ENCODE data around the gene RFNG.

Gene RFNG

GRCh38 chr17:82028966-82029365, 22.6 kb downstream of the RFNG start:
- TF ChIP-seq CTCF (conservative IDR thresholded peaks at IDR 0.05), result no peak

GRCh38 chr17:82028246-82028645, 23.4 kb downstream of the RFNG start:
- TF ChIP-seq CTCF (conservative IDR thresholded peaks at IDR 0.05), result no peak
- peak overlapping the region; percentile 98; the same call in 1 of the 2 replicates for H3K27ac ChIP-seq

More at GRCh38 chr17:82028966-82029365, 22.6 kb downstream of the RFNG start:
- peak overlapping the region; percentile 98 for H3K27ac ChIP-seq

- TF ChIP-seq CTCF (conservative IDR thresholded peaks at IDR 0.05), result no peak
- H3K27ac ChIP-seq, result no peak overlapping the region
Observed at GRCh38 chr17:82025401-82026107, 26.1 kb downstream of the RFNG start.

- H3K27ac ChIP-seq, result no peak overlapping the region; the same call in 1 of the 2 replicates
- no peak for TF ChIP-seq CTCF (conservative IDR thresholded peaks at IDR 0.05)
Observed at GRCh38 chr17:82024859-82025258, 26.8 kb downstream of the RFNG start.

- H3K27ac ChIP-seq, result peak overlapping the region; percentile 91
- TF ChIP-seq CTCF (conservative IDR thresholded peaks at IDR 0.05), result no peak
Observed at GRCh38 chr17:82023447-82024241, 28.0 kb downstream of the RFNG start.

GRCh38 chr17:82022981-82023446, 28.6 kb downstream of the RFNG start, which contains the start of gene LRRC45:
LRRC45 (plus strand) TSS chr17:82023305; CDS start chr17:82023644, 339 bp downstream.
- H3K27ac ChIP-seq, result peak within 1 kb of the TSS; percentile 91
- TF ChIP-seq CTCF (conservative IDR thresholded peaks at IDR 0.05), result no peak

- H3K27ac ChIP-seq, result peak within 1 kb of the TSS; percentile 91
- TF ChIP-seq CTCF (conservative IDR thresholded peaks at IDR 0.05), result no peak
Observed at GRCh38 chr17:82022310-82022980, 29.2 kb downstream of the RFNG start, which contains the start of gene CENPX. CENPX (minus strand) TSS chr17:82022878; CDS start chr17:82022861, 17 bp downstream.
